PC-3 (cell line): ENCODE data around the gene NR3C1. TPM values are rescaled to one million over a fixed set of nuclear protein-coding genes. Genes with fewer than 3 reads are reported as not detected.

Experiments used
- ATAC-seq: fragments of 200-7000 bp; cut with Tn5 transposase; 2 replicates; pipeline ENCODE4 v1.9.1; 2020; ENCODE audit warnings: mild to moderate bottlenecking, moderate library complexity
- BruUV-seq: library from RNA; stranded (reverse); fragments of 400-500 nt; replicated peaks from 2 replicates; lab custom pipeline; 2021; lab: Mats Ljungman, UMichigan
- CTCF ChIA-PET: fragments of 300-600 bp; sonication (Branson Sonifier 250); formaldehyde crosslinking; loops from one replicate; lab custom pipeline; 2022; ENCODE audit warnings: antibody characterized with exemption; lab: Charles Lee
- POLR2A ChIA-PET: fragments of 300-600 bp; sonication (Branson Sonifier 250); formaldehyde crosslinking; loops from one replicate; lab custom pipeline; 2022; ENCODE audit warnings: antibody characterized with exemption; ENCODE audit not compliant: unreplicated experiment; lab: Charles Lee
- DNase-seq: peaks from one replicate; pipeline ENCODE4 v3.0.0-alpha.2; 2015
- H2AFZ ChIP-seq: fragments of 300-600 bp; sonication (generic); 2 replicates; pipeline ENCODE4 v1.6.0; 2016; ENCODE audit warnings: antibody characterized with exemption, low read length
- H3F3A ChIP-seq: fragments of 300-600 bp; sonication (generic); one replicate; pipeline ENCODE4 v1.6.0; 2017; ENCODE audit warnings: antibody characterized with exemption, low read length, control low read depth, mild to moderate bottlenecking; ENCODE audit not compliant: unreplicated experiment
- H3K27ac ChIP-seq: fragments of 300-600 bp; sonication (generic); 2 replicates; pipeline ENCODE4 v1.5.1; 2016; ENCODE audit warnings: mild to moderate bottlenecking, low read length
- H3K27me3 ChIP-seq: fragments of 300-600 bp; sonication (generic); 2 replicates; pipeline ENCODE4 v1.6.1; 2016; ENCODE audit warnings: low read length, mixed read lengths
- H3K36me3 ChIP-seq: fragments of 300-600 bp; sonication (generic); 2 replicates; pipeline ENCODE4 v1.6.1; 2016; ENCODE audit warnings: low read depth, mixed run types, low read length, mixed read lengths
- H3K4me1 ChIP-seq: fragments of 300-600 bp; sonication (generic); 2 replicates; pipeline ENCODE4 v1.5.1; 2016; ENCODE audit warnings: low read length; ENCODE audit not compliant: insufficient read depth
- H3K4me2 ChIP-seq: fragments of 300-600 bp; sonication (generic); 2 replicates; pipeline ENCODE4 v1.6.0; 2016; ENCODE audit warnings: low read length
- H3K4me3 ChIP-seq: fragments of 300-600 bp; sonication (generic); 2 replicates; pipeline ENCODE4 v1.5.1; 2016; ENCODE audit warnings: mild to moderate bottlenecking, low read length, mixed read lengths
- H3K79me2 ChIP-seq: fragments of 300-600 bp; sonication (generic); 2 replicates; pipeline ENCODE4 v1.6.1; 2017; ENCODE audit warnings: low read length, mixed read lengths
- H3K9ac ChIP-seq: fragments of 300-600 bp; sonication (generic); 2 replicates; pipeline ENCODE4 v1.6.0; 2016; ENCODE audit warnings: mild to moderate bottlenecking, low read length
- H3K9me2 ChIP-seq: fragments of 300-600 bp; sonication (generic); replicated peaks from 2 replicates; pipeline ENCODE4 v1.6.1; 2016; ENCODE audit warnings: mixed run types, low read length, mixed read lengths
- H3K9me3 ChIP-seq: fragments of 300-600 bp; sonication (generic); 2 replicates; pipeline ENCODE4 v1.6.1; 2016; ENCODE audit warnings: low read length, mixed read lengths
- H4K20me1 ChIP-seq: fragments of 300-600 bp; sonication (generic); 2 replicates; pipeline ENCODE4 v1.6.1; 2016; ENCODE audit warnings: low read length, mixed read lengths
- CTCF ChIP-seq: fragments of 300-600 bp; sonication (generic); conservative IDR thresholded peaks from 2 replicates; pipeline ENCODE4 v1.5.1; 2017; ENCODE audit warnings: antibody characterized with exemption, low read depth, mild to moderate bottlenecking, low read length
- EZH2 ChIP-seq: fragments of 300-600 bp; sonication (generic); IDR thresholded peaks from one replicate; pipeline ENCODE4 v1.6.1; 2017; ENCODE audit warnings: antibody characterized with exemption, mild to moderate bottlenecking, low read length; ENCODE audit not compliant: unreplicated experiment
- EZH2phosphoT487 ChIP-seq: fragments of 300-600 bp; sonication (generic); IDR thresholded peaks from 2 replicates; pipeline ENCODE4 v1.6.1; 2018; ENCODE audit warnings: mild to moderate bottlenecking, antibody characterized with exemption, low read length, borderline replicate concordance
- intact Hi-C: fragments of 100-400 bp; cut with micrococcal nuclease; formaldehyde crosslinking; loops from 2 replicates; pipeline ENCODE4 v1.9.0; 2023
- total RNA-seq: library from RNA; depleted of rRNA; stranded (reverse); fragments of >200 nt; gene quantifications from 2 replicates; pipeline ENCODE4 v1.2.3, GENCODE V29; 2014

Gene NR3C1
- total RNA-seq, 1 experiment from 2014 or later, result 13.0 TPM

- no peaks in the 10 kb centered on the region for H3K9me3 ChIP-seq
- intact Hi-C loops, result no loop called here
- 0 out of 2 replicates have a peak, but pooled peaks cover 2% of the 10 kb centered on the region for H3K4me1 ChIP-seq
- BruUV-seq, result no TSS peak
- no peak overlapping the region for H3K9ac ChIP-seq
- POLR2A ChIA-PET, result no interaction called here
- H3K9me2 ChIP-seq, result no peaks in the 10 kb centered on the region
- no peak overlapping the region for H3K4me3 ChIP-seq
- ATAC-seq (no peak), DNase-seq (no peak)
- no peak overlapping the region for H2AFZ ChIP-seq
- no peak overlapping the region for H3K4me2 ChIP-seq
- H3K27me3 ChIP-seq, result no peaks in the 10 kb centered on the region
- H4K20me1 ChIP-seq, result no peaks in the 10 kb centered on the region
- H3K36me3 ChIP-seq, result no peaks in the 10 kb centered on the region
- no peak overlapping the region for H3K27ac ChIP-seq
- TF ChIP-seq EZH2phosphoT487 (no peak), EZH2 (no peak), CTCF (no peak)
- no peaks in the 10 kb centered on the region for H3F3A ChIP-seq
- CTCF ChIA-PET, result no interaction called here
- H3K79me2 ChIP-seq, result no peaks in the 10 kb centered on the region
Measured at GRCh38 chr5:143229896-143230675, 173.4 kb downstream of the NR3C1 start.

- no peak for TF ChIP-seq EZH2phosphoT487
- TF ChIP-seq CTCF, result no peak
- TF ChIP-seq EZH2, result no peak
- Histone ChIP-seq H3K9me2 (no peaks in the 10 kb centered on the region), H3K4me2 (no peak overlapping the region), H3K9ac (no peak overlapping the region), H3K27ac (no peak overlapping the region), H3F3A (no peaks in the 10 kb centered on the region), H3K27me3 (no peaks in the 10 kb centered on the region), H3K4me1 (no peaks in the 10 kb centered on the region), H3K36me3 (no peaks in the 10 kb centered on the region), H3K79me2 (no peaks in the 10 kb centered on the region), H2AFZ (no peak overlapping the region), H4K20me1 (no peaks in the 10 kb centered on the region), H3K9me3 (no peaks in the 10 kb centered on the region), H3K4me3 (no peak overlapping the region)
- ChIA-PET CTCF (no interaction called here), POLR2A (no interaction called here)
- no peak for DNase-seq
- no peak for ATAC-seq
- no TSS peak for BruUV-seq
- intact Hi-C loops, result no loop called here
Measured at GRCh38 chr5:143229426-143229895, 174.0 kb downstream of the NR3C1 start.
